Endothelial cell of umbilical vein (primary cell): ENCODE data around the gene HTR7. TPM values are rescaled to one million over a fixed set of nuclear protein-coding genes. Genes with fewer than 3 reads are reported as not detected.
A peak's percentile ranks its signal among the peaks of the same experiment; 100 is the strongest.
"Not testable (repeated sequence)": the region's sequence is repeated elsewhere in the genome, so short reads cannot be mapped to it uniquely, and the experiment has no call there.

Experiments used
- BruUV-seq: library from RNA; stranded (reverse); fragments of 400-500 nt; replicated peaks from 2 replicates; lab custom pipeline; 2021; lab: Mats Ljungman, UMichigan
- CTCF ChIA-PET: fragments of 300-600, 350-600 bp; sonication (Branson Sonifier 250); formaldehyde crosslinking; loops from one replicate; lab custom pipeline; 2021; ENCODE audit warnings: antibody characterized with exemption, inconsistent platforms; lab: Charles Lee
- POLR2A ChIA-PET: fragments of 300-600, 350-600 bp; sonication (Branson Sonifier 250); formaldehyde crosslinking; loops from one replicate; lab custom pipeline; 2021; ENCODE audit warnings: antibody characterized with exemption, inconsistent platforms; lab: Charles Lee
- DNase-seq: peaks from one replicate; pipeline ENCODE4 v3.0.0-alpha.2; 2011; ENCODE audit warnings: low read depth, low spot score
- FAIRE-seq: peaks from 2 replicates; lab custom pipeline; 2011; peaks lifted over from hg19 to GRCh38; lab: Jason Lieb, UNC
- H2AFZ ChIP-seq: 2 replicates; pipeline ENCODE4 v1.6.0; 2012; ENCODE audit warnings: low read depth, low read length, control low read depth, inconsistent platforms
- H3K27ac ChIP-seq: 2 replicates; pipeline ENCODE4 v1.5.1; 2011; ENCODE audit warnings: low read depth, mild to moderate bottlenecking, control low read depth, low read length, moderate library complexity; ENCODE audit not compliant: insufficient read depth
- H3K27me3 ChIP-seq, 2 experiments: 2 replicates each; pipeline versions ENCODE4 v1.6.0 to v1.6.1; 2011; ENCODE audit warnings: low read length in 2 of 2, mixed read lengths in 1 of 2; ENCODE audit not compliant: control insufficient read depth in 2 of 2, insufficient read depth in 2 of 2
- H3K36me3 ChIP-seq, 2 experiments: 2 replicates in 1 of 2; 3 replicates in 1 of 2; pipeline ENCODE4 v1.5.1; 2011; ENCODE audit warnings: low read length in 2 of 2, mild to moderate bottlenecking in 1 of 2, moderate library complexity in 1 of 2; ENCODE audit not compliant: control insufficient read depth in 2 of 2, insufficient read depth in 2 of 2; ENCODE audit errors: extremely low read depth in 1 of 2
- H3K4me1 ChIP-seq: 3 replicates; pipeline ENCODE4 v1.5.1; 2011; ENCODE audit warnings: mild to moderate bottlenecking, low read length; ENCODE audit not compliant: control insufficient read depth, insufficient read depth; ENCODE audit errors: extremely low read depth
- H3K4me2 ChIP-seq: 2 replicates; pipeline ENCODE4 v1.6.1; 2011; ENCODE audit warnings: low read length, control low read depth, mixed read lengths; ENCODE audit not compliant: insufficient read depth
- H3K4me3 ChIP-seq, 3 experiments: fragments of 200-600 bp in 1 of 3; sonication (generic), shearing (Covaris generic) in 1 of 3; replicated peaks in 1 of 3; 2 replicates each; pipeline ENCODE4 v1.5.1; 2011 to 2016; ENCODE audit warnings: control low read depth in 3 of 3, low read length in 3 of 3, mild to moderate bottlenecking in 2 of 3, inconsistent platforms in 1 of 3, low read depth in 1 of 3, moderate library complexity in 1 of 3; ENCODE audit not compliant: insufficient read depth in 1 of 3
- H3K79me2 ChIP-seq: 2 replicates; pipeline ENCODE4 v1.6.0; 2012; ENCODE audit warnings: low read length, inconsistent platforms; ENCODE audit not compliant: control insufficient read depth, insufficient read depth
- H3K9ac ChIP-seq: replicated peaks from 2 replicates; pipeline ENCODE3; 2011; ENCODE audit warnings: low read length, control low read depth; ENCODE audit not compliant: insufficient read depth; ENCODE audit errors: extremely low read depth
- H3K9me1 ChIP-seq: replicated peaks from 3 replicates; pipeline ENCODE4 v1.6.0; 2011; ENCODE audit warnings: mild to moderate bottlenecking, low read length; ENCODE audit not compliant: control insufficient read depth, insufficient read depth; ENCODE audit errors: extremely low read depth
- H3K9me3 ChIP-seq: replicated peaks from 2 replicates; pipeline ENCODE4 v1.5.1; 2012; ENCODE audit warnings: low read length, inconsistent platforms; ENCODE audit not compliant: control insufficient read depth, insufficient read depth
- H4K20me1 ChIP-seq: replicated peaks from 2 replicates; pipeline ENCODE3; 2011; ENCODE audit warnings: mild to moderate bottlenecking, low read length; ENCODE audit not compliant: control insufficient read depth, insufficient read depth; ENCODE audit errors: extremely low read depth
- POLR2AphosphoS5 ChIP-seq: IDR thresholded peaks from 2 replicates; pipeline ENCODE4 v1.6.1; 2012; ENCODE audit warnings: low read depth, mild to moderate bottlenecking, control low read depth, low read length, moderate library complexity; ENCODE audit not compliant: insufficient read depth
- dilution Hi-C: fragments of 300-500 bp; cut with MboI; formaldehyde crosslinking; loops from one replicate; pipeline ENCODE4 v1.15.0; 2019; ENCODE audit warnings: low sequenced_read_pairs; ENCODE audit not compliant: extremely low pct_ligation_motif_present
- intact Hi-C: fragments of 100-400 bp; cut with micrococcal nuclease; formaldehyde crosslinking; loops from one replicate; pipeline ENCODE4 v1.10.0; 2022
- polyA plus RNA-seq, 4 experiments: library from polyadenylated mRNA; depleted of rRNA in 3 of 4; stranded (reverse) in 3 of 4; unstranded in 1 of 4; fragments of >200 nt; gene quantifications; 2 replicates each; pipeline versions ENCODE4 v1.2.1 to v1.2.3, GENCODE V29; 2011 to 2012; ENCODE audit warnings: missing spikeins in 1 of 4
- total RNA-seq: library from RNA; stranded (reverse); gene quantifications from 2 replicates; pipeline ENCODE4 v1.2.3, GENCODE V29; 2021
- TF ChIP-seq, protein P1 (sequence below): IDR thresholded peaks from 2 replicates; pipeline ENCODE4 v1.6.1; 2011; ENCODE audit not compliant: insufficient read depth, insufficient read length
- TF ChIP-seq, protein P2 (sequence below), 2 donors: IDR thresholded peaks; 1 replicate in 1 of 2; 2 replicates in 1 of 2; pipeline ENCODE4 v1.5.1; 2011; ENCODE audit warnings: low read length in 2 of 2, mild to moderate bottlenecking in 2 of 2, moderate library complexity in 2 of 2, control low read depth in 1 of 2, inconsistent platforms in 1 of 2, low read depth in 1 of 2; ENCODE audit not compliant: insufficient read depth in 1 of 2; ENCODE audit errors: extremely low read depth in 1 of 2

The HTR7 gene
- total and polyA plus RNA-seq, 2 donors (not counting 3 experiments of a cell fraction or from before 2014, with no cell fraction given) = 0.01 to 0.22 TPM

GRCh38 chr10:90884431-90884830 lies 26.6 kb upstream of the HTR7 start:
- CTCF ChIA-PET = interaction anchor here (0.7 to 2.0 kb wide), 4 partner anchors 28 to 414 kb away, joined by 3 to 12 read pairs (median 6); no protein-coding TSS in a partner anchor
- intact Hi-C loops = no loop called here
- H3K9me1 ChIP-seq = no peaks in the 10 kb centered on the region
- no peak overlapping the region for H3K4me2 ChIP-seq
- dilution Hi-C loops = loop anchor here (25.0 kb wide), 1 partner anchor 378 kb away; no protein-coding TSS in a partner anchor
- FAIRE-seq (no peak), DNase-seq (no peak)
- no peak overlapping the region for H3K27ac ChIP-seq
- no peaks in the 10 kb centered on the region for H3K9me3 ChIP-seq
- H3K4me3 ChIP-seq = no peak overlapping the region
- H3K9ac ChIP-seq = no peak overlapping the region
- TF ChIP-seq, protein P1, sequence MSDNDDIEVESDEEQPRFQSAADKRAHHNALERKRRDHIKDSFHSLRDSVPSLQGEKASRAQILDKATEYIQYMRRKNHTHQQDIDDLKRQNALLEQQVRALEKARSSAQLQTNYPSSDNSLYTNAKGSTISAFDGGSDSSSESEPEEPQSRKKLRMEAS = no peak
- TF ChIP-seq POLR2AphosphoS5 = no peak
- H3K79me2 ChIP-seq = no peaks in the 10 kb centered on the region
- no peaks in the 10 kb centered on the region for H4K20me1 ChIP-seq
- no peak overlapping the region for H2AFZ ChIP-seq
- POLR2A ChIA-PET = no interaction called here
- peaks cover 6 to 12% of the 10 kb centered on the region in 2 experiments for H3K36me3 ChIP-seq
- no peaks in the 10 kb centered on the region for H3K27me3 ChIP-seq
- BruUV-seq = no TSS peak
- H3K4me1 ChIP-seq = no peaks in the 10 kb centered on the region

DNA sequence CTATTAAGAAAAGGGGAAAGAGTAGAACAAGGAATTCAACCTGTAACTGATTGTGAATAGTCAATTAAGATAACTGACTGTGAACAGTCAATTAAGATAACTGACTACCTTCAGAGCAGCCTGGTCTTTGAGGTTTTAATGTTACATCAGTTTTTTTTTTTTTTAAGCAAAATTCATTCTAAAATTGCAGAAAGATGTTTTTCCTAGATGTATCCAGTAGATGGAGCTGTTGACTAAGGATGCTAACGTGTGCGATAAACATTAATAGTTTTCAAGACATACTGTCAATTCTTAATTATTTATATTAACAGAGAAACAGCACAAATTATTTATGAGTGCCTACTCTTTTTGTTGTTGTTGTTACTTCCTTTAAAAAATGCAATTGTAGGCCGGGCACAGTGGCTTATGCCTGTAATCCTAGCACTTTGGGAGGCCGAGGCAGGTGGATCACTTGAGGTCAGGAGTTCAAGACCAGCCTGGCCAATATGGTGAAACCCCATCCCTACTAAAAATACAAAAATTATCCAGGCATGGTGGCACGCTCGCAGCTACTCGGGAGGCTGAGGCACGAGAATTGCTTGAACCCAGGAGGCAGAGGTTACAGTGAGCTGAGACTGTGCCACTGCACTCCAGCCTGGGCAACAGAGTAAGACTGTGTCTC lies 22.4 kb upstream of the HTR7 start:
- not testable (repeated sequence) for H3K27ac ChIP-seq, H3K9me3 ChIP-seq, H3K4me2 ChIP-seq, H4K20me1 ChIP-seq, BruUV-seq, H3K36me3 ChIP-seq, H3K79me2 ChIP-seq, H3K4me1 ChIP-seq, H3K4me3 ChIP-seq, H3K27me3 ChIP-seq, H3K9me1 ChIP-seq, H3K9ac ChIP-seq, H2AFZ ChIP-seq
- FAIRE-seq (peak; percentile 79), DNase-seq (peak; percentile 82)
- CTCF ChIA-PET = interaction anchor here (0.6 to 2.5 kb wide), 31 partner anchors 8 to 1293 kb away, joined by 3 to 73 read pairs (median 4); partner anchors contain the start of gene RPP30
- TF ChIP-seq, protein P2, sequence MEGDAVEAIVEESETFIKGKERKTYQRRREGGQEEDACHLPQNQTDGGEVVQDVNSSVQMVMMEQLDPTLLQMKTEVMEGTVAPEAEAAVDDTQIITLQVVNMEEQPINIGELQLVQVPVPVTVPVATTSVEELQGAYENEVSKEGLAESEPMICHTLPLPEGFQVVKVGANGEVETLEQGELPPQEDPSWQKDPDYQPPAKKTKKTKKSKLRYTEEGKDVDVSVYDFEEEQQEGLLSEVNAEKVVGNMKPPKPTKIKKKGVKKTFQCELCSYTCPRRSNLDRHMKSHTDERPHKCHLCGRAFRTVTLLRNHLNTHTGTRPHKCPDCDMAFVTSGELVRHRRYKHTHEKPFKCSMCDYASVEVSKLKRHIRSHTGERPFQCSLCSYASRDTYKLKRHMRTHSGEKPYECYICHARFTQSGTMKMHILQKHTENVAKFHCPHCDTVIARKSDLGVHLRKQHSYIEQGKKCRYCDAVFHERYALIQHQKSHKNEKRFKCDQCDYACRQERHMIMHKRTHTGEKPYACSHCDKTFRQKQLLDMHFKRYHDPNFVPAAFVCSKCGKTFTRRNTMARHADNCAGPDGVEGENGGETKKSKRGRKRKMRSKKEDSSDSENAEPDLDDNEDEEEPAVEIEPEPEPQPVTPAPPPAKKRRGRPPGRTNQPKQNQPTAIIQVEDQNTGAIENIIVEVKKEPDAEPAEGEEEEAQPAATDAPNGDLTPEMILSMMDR (IDR thresholded peaks at IDR 0.05; ENCODE audit: extremely low read depth in 1 of 2, insufficient read depth in 1 of 2, low read depth in 1 of 2, low read length in 2 of 2) = peak; percentile 32 to 41
- dilution Hi-C loops (loop anchor here (25.0 kb wide), 1 partner anchor 382 kb away; no protein-coding TSS in a partner anchor), intact Hi-C loops (loop anchor here (1.0 to 2.0 kb wide), 6 partner anchors 31 to 755 kb away; partner anchors contain the start of gene HECTD2)
- POLR2A ChIA-PET = interaction anchor here (0.7 kb wide), 1 partner anchor 863 kb away, joined by 3 read pairs; no protein-coding TSS in a partner anchor
